H9 (cell line): Measurements from ENCODE around the gene DHCR7. TPM values are rescaled to one million over a fixed set of nuclear protein-coding genes. Genes with fewer than 3 reads are reported as not detected.

ENCODE experiments used
- DNase-seq: peaks from one replicate; pipeline ENCODE4 v3.0.0-alpha.2; 2017
- H2AFZ ChIP-seq: one replicate; pipeline ENCODE4 v1.6.1; 2013; ENCODE audit warnings: mild to moderate bottlenecking, low read length, control low read depth, moderate library complexity
- H2AK5ac ChIP-seq: 2 replicates; pipeline ENCODE4 v1.6.1; 2013; ENCODE audit warnings: low read length, control low read depth, mixed read lengths; ENCODE audit not compliant: insufficient read length
- H2BK120ac ChIP-seq: one replicate; pipeline ENCODE4 v1.6.1; 2013; ENCODE audit warnings: low read depth, mild to moderate bottlenecking, low read length, control low read depth, inconsistent platforms; ENCODE audit not compliant: poor library complexity, severe bottlenecking
- H2BK12ac ChIP-seq: 2 replicates; pipeline ENCODE4 v1.6.1; 2013; ENCODE audit warnings: low read length, control low read depth, mixed read lengths, low read depth; ENCODE audit not compliant: insufficient read length
- H2BK15ac ChIP-seq: 2 replicates; pipeline ENCODE4 v1.6.1; 2013; ENCODE audit warnings: low read depth, low read length, control low read depth
- H2BK20ac ChIP-seq: one replicate; pipeline ENCODE4 v1.6.1; 2013; ENCODE audit warnings: low read depth, mild to moderate bottlenecking, low read length, control low read depth, inconsistent platforms; ENCODE audit not compliant: poor library complexity, severe bottlenecking
- H2BK5ac ChIP-seq: 2 replicates; pipeline ENCODE4 v1.6.1; 2013; ENCODE audit warnings: low read length, control low read depth, mixed read lengths; ENCODE audit not compliant: insufficient read length
- H3K14ac ChIP-seq: 2 replicates; pipeline ENCODE4 v1.6.1; 2013; ENCODE audit warnings: low read length, control low read depth; ENCODE audit not compliant: insufficient read depth
- H3K18ac ChIP-seq: 2 replicates; pipeline ENCODE4 v1.6.1; 2013; ENCODE audit warnings: low read depth, mild to moderate bottlenecking, mixed read lengths, low read length, control low read depth; ENCODE audit not compliant: insufficient read length
- H3K23ac ChIP-seq: 2 replicates; pipeline ENCODE4 v1.6.1; 2013; ENCODE audit warnings: low read length, control low read depth, mixed read lengths, low read depth; ENCODE audit not compliant: insufficient read length
- H3K23me2 ChIP-seq: 2 replicates; pipeline ENCODE4 v1.6.1; 2013; ENCODE audit warnings: low read depth, mild to moderate bottlenecking, mixed read lengths, low read length, control low read depth; ENCODE audit not compliant: insufficient read length, poor library complexity, severe bottlenecking
- H3K27ac ChIP-seq: 2 replicates; pipeline ENCODE4 v1.5.1; 2013; ENCODE audit warnings: low read length, control low read depth, mixed read lengths, low read depth; ENCODE audit not compliant: insufficient read length
- H3K27me3 ChIP-seq: 2 replicates; pipeline ENCODE4 v1.6.1; 2013; ENCODE audit warnings: low read length, control low read depth, inconsistent platforms; ENCODE audit not compliant: insufficient read depth
- H3K4ac ChIP-seq: 2 replicates; pipeline ENCODE4 v1.6.1; 2013; ENCODE audit warnings: low read depth, mild to moderate bottlenecking, control low read depth, inconsistent platforms, low read length, moderate library complexity
- H3K4me1 ChIP-seq: 2 replicates; pipeline ENCODE4 v1.6.1; 2013; ENCODE audit warnings: low read length, control low read depth, inconsistent platforms; ENCODE audit not compliant: insufficient read depth
- H3K4me2 ChIP-seq: 2 replicates; pipeline ENCODE4 v1.6.1; 2013; ENCODE audit warnings: low read length, control low read depth, mixed read lengths; ENCODE audit not compliant: insufficient read length, insufficient read depth
- H3K56ac ChIP-seq: 2 replicates; pipeline ENCODE4 v1.6.1; 2013; ENCODE audit warnings: low read depth, mild to moderate bottlenecking, mixed read lengths, low read length, control low read depth; ENCODE audit not compliant: insufficient read length
- H3K79me1 ChIP-seq: 2 replicates; pipeline ENCODE4 v1.6.1; 2013; ENCODE audit warnings: low read depth, mild to moderate bottlenecking, moderate library complexity, low read length, control low read depth, inconsistent platforms; ENCODE audit not compliant: insufficient read depth, poor library complexity, severe bottlenecking
- H3K79me2 ChIP-seq: 2 replicates; pipeline ENCODE4 v1.6.1; 2013; ENCODE audit warnings: low read length, control low read depth, inconsistent platforms; ENCODE audit not compliant: insufficient read depth
- H3K9ac ChIP-seq: 2 replicates; pipeline ENCODE4 v1.6.1; 2013; ENCODE audit warnings: low read length, control low read depth, mixed read lengths; ENCODE audit not compliant: insufficient read length; ENCODE audit errors: extremely low read depth
- H3K9me3 ChIP-seq: one replicate; pipeline ENCODE4 v1.6.1; 2013; ENCODE audit warnings: low read depth, low read length, inconsistent platforms; ENCODE audit not compliant: control insufficient read depth
- H3T11ph ChIP-seq: one replicate; pipeline ENCODE4 v1.6.1; 2013; ENCODE audit warnings: mild to moderate bottlenecking, low read length, control low read depth, inconsistent platforms
- H4K20me1 ChIP-seq: one replicate; pipeline ENCODE4 v1.6.1; 2013; ENCODE audit not compliant: control insufficient read depth, insufficient read length, insufficient read depth
- H4K5ac ChIP-seq: 2 replicates; pipeline ENCODE4 v1.6.1; 2013; ENCODE audit warnings: low read depth, mild to moderate bottlenecking, mixed read lengths, low read length, control low read depth; ENCODE audit not compliant: insufficient read length
- H4K8ac ChIP-seq: replicated peaks from 2 replicates; pipeline ENCODE4 v1.6.1; 2013; ENCODE audit warnings: low read length, control low read depth, mixed read lengths, low read depth; ENCODE audit not compliant: insufficient read length
- H4K91ac ChIP-seq: 2 replicates; pipeline ENCODE4 v1.6.1; 2013; ENCODE audit warnings: low read depth, mild to moderate bottlenecking, moderate library complexity, mixed read lengths, low read length, control low read depth; ENCODE audit not compliant: insufficient read length
- H3K27ac Mint-ChIP-seq, 3 experiments: 2 replicates in 2 of 3; 3 replicates in 1 of 3; pipeline ENCODE4 v1.8.0; 2020 to 2021; ENCODE audit warnings: mixed read lengths in 3 of 3, mild to moderate bottlenecking in 1 of 3, moderate library complexity in 1 of 3
- H3K27me3 Mint-ChIP-seq: 2 replicates; pipeline ENCODE4 v1.8.0; 2021; ENCODE audit warnings: low read depth, mild to moderate bottlenecking, moderate library complexity, mixed read lengths
- H3K36me3 Mint-ChIP-seq, 3 experiments: 2 replicates in 2 of 3; 3 replicates in 1 of 3; pipeline ENCODE4 v1.8.0; 2020 to 2021; ENCODE audit warnings: low read depth in 3 of 3, mixed read lengths in 3 of 3; ENCODE audit not compliant: insufficient read depth in 1 of 3
- H3K4me1 Mint-ChIP-seq, 2 experiments: 2 replicates each; pipeline ENCODE4 v1.8.0; 2020; ENCODE audit warnings: mixed read lengths in 2 of 2
- H3K4me3 Mint-ChIP-seq, 2 experiments: 2 replicates in 1 of 2; 3 replicates in 1 of 2; pipeline ENCODE4 v1.8.0; 2020 to 2021; ENCODE audit warnings: mild to moderate bottlenecking in 2 of 2, mixed read lengths in 2 of 2, moderate library complexity in 1 of 2
- H3K9me3 Mint-ChIP-seq, 2 experiments: 2 replicates in 1 of 2; 3 replicates in 1 of 2; pipeline ENCODE4 v1.8.0; 2020; ENCODE audit warnings: mild to moderate bottlenecking in 2 of 2, mixed read lengths in 2 of 2, moderate library complexity in 1 of 2
- CTCF ChIP-seq: fragments of 200-600 bp; sonication (generic); conservative IDR thresholded peaks from 3 replicates; pipeline ENCODE4 v1.8.0; 2021; ENCODE audit warnings: antibody characterized with exemption, mild to moderate bottlenecking
- WGBS: extraction: QIAGEN DNeasy Blood & Tissue Kit; methylation state at CpG from one replicate; pipeline ENCODE4 v1.1.7; 2013; ENCODE audit warnings: missing lambda C conversion rate, low lambda C conversion rate, mixed read lengths; ENCODE audit not compliant: insufficient read length; ENCODE audit errors: extremely low coverage; 5-methylcytosine and 5-hydroxymethylcytosine counted together
- total RNA-seq: library from RNA; stranded (reverse); gene quantifications from 2 replicates; pipeline ENCODE4 v1.2.1, GENCODE V29; 2021

The DHCR7 gene
- total RNA-seq, 1 experiment from 2014 or later: 124 TPM

- no peak overlapping the region for H3K4me2 ChIP-seq
- no peak overlapping the region for H3K23ac ChIP-seq
- no peak overlapping the region for H3K27ac ChIP-seq
- H3K4me1 ChIP-seq: no peaks in the 10 kb centered on the region
- Mint-ChIP-seq H3K27me3 (peaks cover 15% of the 10 kb centered on the region), H3K27ac (no peak overlapping the region), H3K36me3 (no peaks in the 10 kb centered on the region), H3K9me3 (no peaks in the 10 kb centered on the region; a peak in 1 of 5 replicates), H3K4me1 (no peaks in the 10 kb centered on the region), H3K4me3 (no peak overlapping the region)
- no peak overlapping the region for H4K8ac ChIP-seq
- no CpG with 5 or more reads among the region's 8 CpGs for WGBS
- H3K9me3 ChIP-seq: no peaks in the 10 kb centered on the region
- peaks cover 4% of the 10 kb centered on the region; the same call in 1 of the 2 replicates for H3K27me3 ChIP-seq
- H2BK12ac ChIP-seq: no peak overlapping the region
- H3K18ac ChIP-seq: no peak overlapping the region
- H2AFZ ChIP-seq: no peak overlapping the region
- no peak overlapping the region for H2BK15ac ChIP-seq
- no peak overlapping the region for H4K91ac ChIP-seq
- DNase-seq: no peak
- no peaks in the 10 kb centered on the region for H4K20me1 ChIP-seq
- H2BK5ac ChIP-seq: no peak overlapping the region
- no peaks in the 10 kb centered on the region for H3K23me2 ChIP-seq
- no peak overlapping the region for H3K14ac ChIP-seq
- no peak overlapping the region for H3T11ph ChIP-seq
- no peak for TF ChIP-seq CTCF
- no peak overlapping the region for H3K9ac ChIP-seq
- no peak overlapping the region for H3K4ac ChIP-seq
- no peak overlapping the region for H4K5ac ChIP-seq
- no peak overlapping the region for H2AK5ac ChIP-seq
- H3K79me1 ChIP-seq: no peaks in the 10 kb centered on the region
- no peak overlapping the region for H3K56ac ChIP-seq
- no peak overlapping the region for H2BK20ac ChIP-seq
- H3K79me2 ChIP-seq: no peaks in the 10 kb centered on the region
- H2BK120ac ChIP-seq: no peak overlapping the region
Measured at GRCh38 chr11:71418643-71419042, 29.6 kb downstream of the DHCR7 start.
